C4-2B (cell line): Measurements from ENCODE around the gene MICU1.

Experiments used
- ZFX ChIP-seq: fragments of 450-650 bp; IDR thresholded peaks from 2 replicates; pipeline ENCODE4 v1.6.1; 2017
- TF ChIP-seq, protein P1 (sequence below): fragments of 450-650 bp; conservative IDR thresholded peaks from 2 replicates; pipeline ENCODE4 v1.5.1; 2017; ENCODE audit warnings: mild to moderate bottlenecking

DNA sequence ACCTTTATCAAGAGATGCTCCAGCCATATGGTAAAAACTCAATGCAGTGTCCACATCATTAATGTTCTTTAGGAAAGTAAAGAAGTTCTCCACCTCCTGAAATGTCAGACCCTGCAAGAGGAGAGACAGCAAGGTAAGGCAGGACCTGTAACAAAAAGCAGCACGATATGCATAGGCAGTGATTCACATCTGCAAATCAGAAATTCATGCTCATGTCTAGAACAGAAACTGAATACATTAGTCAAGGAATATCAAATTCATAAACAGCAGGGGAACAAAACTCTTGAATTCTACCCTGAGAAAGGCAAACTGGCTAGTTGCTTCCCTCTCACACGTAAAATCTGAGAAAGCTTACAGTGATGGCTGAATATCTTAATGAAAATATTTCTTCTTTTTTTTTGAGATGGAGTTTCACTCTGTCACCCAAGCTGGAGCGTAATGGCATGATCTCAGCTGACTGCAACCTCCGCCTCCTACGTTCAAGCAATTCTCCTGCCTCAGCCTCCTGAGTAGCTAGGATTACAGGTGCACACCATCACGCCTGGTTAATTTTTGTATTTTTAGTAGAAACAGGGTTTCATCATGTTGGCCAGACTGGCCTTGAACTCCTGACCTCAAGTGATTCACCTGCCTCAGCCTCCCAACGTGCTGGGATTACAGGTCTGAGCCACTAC is 217.8 kb downstream of the MICU1 start:
- TF ChIP-seq, protein P1, sequence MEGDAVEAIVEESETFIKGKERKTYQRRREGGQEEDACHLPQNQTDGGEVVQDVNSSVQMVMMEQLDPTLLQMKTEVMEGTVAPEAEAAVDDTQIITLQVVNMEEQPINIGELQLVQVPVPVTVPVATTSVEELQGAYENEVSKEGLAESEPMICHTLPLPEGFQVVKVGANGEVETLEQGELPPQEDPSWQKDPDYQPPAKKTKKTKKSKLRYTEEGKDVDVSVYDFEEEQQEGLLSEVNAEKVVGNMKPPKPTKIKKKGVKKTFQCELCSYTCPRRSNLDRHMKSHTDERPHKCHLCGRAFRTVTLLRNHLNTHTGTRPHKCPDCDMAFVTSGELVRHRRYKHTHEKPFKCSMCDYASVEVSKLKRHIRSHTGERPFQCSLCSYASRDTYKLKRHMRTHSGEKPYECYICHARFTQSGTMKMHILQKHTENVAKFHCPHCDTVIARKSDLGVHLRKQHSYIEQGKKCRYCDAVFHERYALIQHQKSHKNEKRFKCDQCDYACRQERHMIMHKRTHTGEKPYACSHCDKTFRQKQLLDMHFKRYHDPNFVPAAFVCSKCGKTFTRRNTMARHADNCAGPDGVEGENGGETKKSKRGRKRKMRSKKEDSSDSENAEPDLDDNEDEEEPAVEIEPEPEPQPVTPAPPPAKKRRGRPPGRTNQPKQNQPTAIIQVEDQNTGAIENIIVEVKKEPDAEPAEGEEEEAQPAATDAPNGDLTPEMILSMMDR: no peak
- TF ChIP-seq ZFX: no peak
